ENCODE measurements around the gene CCDC47. TPM values are rescaled to one million over a fixed set of nuclear protein-coding genes. Genes with fewer than 3 reads are reported as not detected.
"Not testable (repeated sequence)": the region's sequence is repeated elsewhere in the genome, so short reads cannot be mapped to it uniquely, and the experiment has no call there.

Gene CCDC47
- total and polyA plus RNA-seq, 12 donors, result 32.0 to 153 (median 88.6) TPM

- Histone ChIP-seq H3K36me3 (peaks cover 0 to 25% (median 6%) of the 10 kb centered on the region in 9 donors), H3K9me3 (no peaks in the 10 kb centered on the region), H3K4me3 (peak overlapping the region; percentile 69 to 97 (median 84)), H3K27ac (peak overlapping the region; percentile 72 to 96 (median 92)), H3K4me1 (peaks cover 6 to 23% (median 17%) of the 10 kb centered on the region in 9 donors), H3K27me3 (no peaks in the 10 kb centered on the region)
- no peak for TF ChIP-seq CTCF (IDR thresholded peaks at IDR 0.05)
- ATAC-seq (no peak), DNase-seq (no peak)
- 40 to 42% methylated on average over 12 of the region's 12 CpGs for WGBS, 2 donors
- intact Hi-C loops (cut with DNase I), result loop anchor here in 2 of 10 donors (1.0 to 10.0 kb wide), 3 partner anchors 33 to 116 kb away; partner anchors contain the start of genes CCDC47 (in 1 of the 2), LIMD2 (in 1 of the 2) and MAP3K3 (in 1 of the 2)
Measured at GRCh38 chr17:63740464-63741142, 32.8 kb downstream of the CCDC47 start.

GRCh38 chr17:63735691-63736090 is 37.7 kb downstream of the CCDC47 start:
- no peak for DNase-seq
- H3K4me3 ChIP-seq, result no peak overlapping the region
- peaks cover 0 to 32% (median 0%) of the 10 kb centered on the region in 9 donors for H3K36me3 ChIP-seq
- no peak for ATAC-seq
- no peaks in the 10 kb centered on the region for H3K9me3 ChIP-seq
- TF ChIP-seq CTCF (IDR thresholded peaks at IDR 0.05), result no peak
- peaks cover 4 to 14% (median 6%) of the 10 kb centered on the region in 9 donors for H3K4me1 ChIP-seq
- intact Hi-C loops (cut with DNase I), result no loop called here
- no peaks in the 10 kb centered on the region for H3K27me3 ChIP-seq
- H3K27ac ChIP-seq, result no peak overlapping the region
- WGBS, 2 donors, result 94 to 98% methylated on average over 8 of the region's 8 CpGs

GRCh38 chr17:63722403-63722802 is 51.0 kb downstream of the CCDC47 start:
- H3K4me3 ChIP-seq, result no peak overlapping the region
- H3K9me3 ChIP-seq, result no peaks in the 10 kb centered on the region
- no peak overlapping the region for H3K27ac ChIP-seq
- peaks cover 0 to 55% (median 17%) of the 10 kb centered on the region in 9 donors for H3K36me3 ChIP-seq
- no peaks in the 10 kb centered on the region for H3K27me3 ChIP-seq
- peaks cover 0 to 15% (median 0%) of the 10 kb centered on the region in 9 donors for H3K4me1 ChIP-seq
- intact Hi-C loops (cut with DNase I), result no loop called here
- DNase-seq (no peak), ATAC-seq (peak in 3 of 8 donors; percentile 28 to 62 (median 55))
- WGBS, 2 donors, result 52 to 58% methylated on average over 2 of the region's 2 CpGs
- no peak for TF ChIP-seq CTCF (IDR thresholded peaks at IDR 0.05)

- 97 to 99% methylated on average over 5 of the region's 5 CpGs for WGBS, 2 donors
- H3K4me1 ChIP-seq, result peaks cover 0 to 15% (median 0%) of the 10 kb centered on the region in 9 donors
- intact Hi-C loops (cut with DNase I); ATAC-seq; H3K4me3 ChIP-seq; H3K27ac ChIP-seq; DNase-seq; H3K27me3 ChIP-seq; H3K9me3 ChIP-seq: not testable (repeated sequence)
- H3K36me3 ChIP-seq, result peaks cover 0 to 42% (median 4%) of the 10 kb centered on the region in 9 donors
Measured at GRCh38 chr17:63720194-63720593, 53.2 kb downstream of the CCDC47 start.

- H3K27ac ChIP-seq, result no peak overlapping the region
- no peak overlapping the region for H3K4me3 ChIP-seq
- H3K36me3 ChIP-seq, result peaks cover 0 to 42% (median 0%) of the 10 kb centered on the region in 9 donors
- intact Hi-C loops (cut with DNase I), result no loop called here
- H3K9me3 ChIP-seq, result no peaks in the 10 kb centered on the region
- H3K27me3 ChIP-seq, result no peaks in the 10 kb centered on the region
- no peak for DNase-seq
- 76 to 85% methylated on average over 5 of the region's 5 CpGs for WGBS, 2 donors
- H3K4me1 ChIP-seq, result peaks cover 0 to 18% (median 4%) of the 10 kb centered on the region in 9 donors
- peak in 1 of 8 donors; percentile 2 for ATAC-seq
- TF ChIP-seq CTCF (IDR thresholded peaks at IDR 0.05), result no peak
Measured at GRCh38 chr17:63718988-63719387, 54.4 kb downstream of the CCDC47 start.
